Testis (tissue), 2 donors: ENCODE results near the gene SDE2.

ENCODE experiments used
- POLR2A ChIP-seq: fragments of 450-650 bp; IDR thresholded peaks from one replicate; pipeline ENCODE4 v1.6.1; 2017; ENCODE audit warnings: antibody characterized with exemption, mild to moderate bottlenecking, moderate library complexity
- TF ChIP-seq, protein P1 (sequence below), 3 experiments: fragments of 450-650 bp in 2 of 3; fragments of 200-600 bp in 1 of 3; sonication (generic) in 1 of 3; IDR thresholded peaks; one replicate each; pipeline ENCODE4 v1.5.1; 2016 to 2019; ENCODE audit warnings: antibody characterized with exemption in 3 of 3, mild to moderate bottlenecking in 2 of 3, moderate library complexity in 1 of 3

- TF ChIP-seq, protein P1, sequence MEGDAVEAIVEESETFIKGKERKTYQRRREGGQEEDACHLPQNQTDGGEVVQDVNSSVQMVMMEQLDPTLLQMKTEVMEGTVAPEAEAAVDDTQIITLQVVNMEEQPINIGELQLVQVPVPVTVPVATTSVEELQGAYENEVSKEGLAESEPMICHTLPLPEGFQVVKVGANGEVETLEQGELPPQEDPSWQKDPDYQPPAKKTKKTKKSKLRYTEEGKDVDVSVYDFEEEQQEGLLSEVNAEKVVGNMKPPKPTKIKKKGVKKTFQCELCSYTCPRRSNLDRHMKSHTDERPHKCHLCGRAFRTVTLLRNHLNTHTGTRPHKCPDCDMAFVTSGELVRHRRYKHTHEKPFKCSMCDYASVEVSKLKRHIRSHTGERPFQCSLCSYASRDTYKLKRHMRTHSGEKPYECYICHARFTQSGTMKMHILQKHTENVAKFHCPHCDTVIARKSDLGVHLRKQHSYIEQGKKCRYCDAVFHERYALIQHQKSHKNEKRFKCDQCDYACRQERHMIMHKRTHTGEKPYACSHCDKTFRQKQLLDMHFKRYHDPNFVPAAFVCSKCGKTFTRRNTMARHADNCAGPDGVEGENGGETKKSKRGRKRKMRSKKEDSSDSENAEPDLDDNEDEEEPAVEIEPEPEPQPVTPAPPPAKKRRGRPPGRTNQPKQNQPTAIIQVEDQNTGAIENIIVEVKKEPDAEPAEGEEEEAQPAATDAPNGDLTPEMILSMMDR (IDR thresholded peaks at IDR 0.05): no peak
- TF ChIP-seq POLR2A: no peak
Measured at GRCh38 chr1:226002667-226003501, 3.7 kb upstream of the SDE2 start.
